Activated T-cell treated with anti-CD3 and anti-CD28 coated beads for 1 hour (primary cell): ENCODE data around the gene CLSTN2.

ENCODE experiments used
- DNase-seq: peaks from one replicate; pipeline ENCODE4 v3.0.0-alpha.2; 2020; ENCODE audit warnings: low read depth

CLSTN2 gene

GRCh38 chr3:140187656-140188221 is 252.8 kb downstream of the CLSTN2 start:
- DNase-seq: no peak

DNA sequence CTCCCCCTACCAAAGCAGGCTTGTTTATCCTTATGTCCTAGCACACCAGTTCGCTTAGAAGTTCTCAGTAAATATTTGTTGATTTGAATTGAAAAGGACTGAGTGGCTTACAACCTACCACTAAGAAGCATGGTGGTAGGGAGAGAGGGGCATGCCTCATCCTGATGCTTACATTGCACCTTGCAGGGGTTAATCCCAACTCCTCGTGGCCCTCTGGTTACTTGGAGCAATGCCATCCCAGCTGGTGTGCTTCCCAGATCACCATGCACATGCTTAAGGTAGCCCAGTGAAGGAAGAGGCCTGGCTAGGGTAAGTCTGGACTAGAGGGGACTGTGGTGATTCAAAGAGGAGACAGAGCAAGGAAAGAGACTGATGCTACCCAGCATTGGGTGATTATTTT is 253.3 kb downstream of the CLSTN2 start:
- DNase-seq: no peak

- no peak for DNase-seq
Measured at GRCh38 chr3:140189267-140189666, 254.3 kb downstream of the CLSTN2 start.

GRCh38 chr3:140189976-140190375 is 255.0 kb downstream of the CLSTN2 start:
- no peak for DNase-seq

GRCh38 chr3:140196970-140197369 is 262.0 kb downstream of the CLSTN2 start:
- no peak for DNase-seq

DNA sequence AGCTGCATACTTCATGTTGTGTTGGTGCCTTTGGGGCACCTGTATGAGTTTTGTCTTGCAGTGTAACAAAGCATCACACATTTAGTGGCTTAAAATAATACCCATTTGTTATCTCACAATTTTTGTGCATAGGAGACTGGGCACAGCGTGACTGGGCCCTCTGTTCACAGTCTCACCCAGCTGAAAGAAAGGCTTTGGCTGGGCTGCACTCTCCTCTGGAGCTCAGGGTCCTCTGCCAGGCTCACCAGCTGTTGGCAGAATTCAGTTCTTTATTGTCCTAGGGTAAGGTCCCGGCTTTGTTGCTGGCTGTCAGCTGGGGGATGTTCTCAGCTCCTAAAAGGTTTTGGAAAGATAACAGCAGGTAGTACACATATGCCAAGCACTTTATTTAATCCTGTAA is 263.3 kb downstream of the CLSTN2 start:
- no peak for DNase-seq

- DNase-seq: no peak
Measured at GRCh38 chr3:140199008-140199407, 264.0 kb downstream of the CLSTN2 start.

- no peak for DNase-seq
Measured at GRCh38 chr3:140199743-140200142, 264.8 kb downstream of the CLSTN2 start.

GRCh38 chr3:140203510-140203909 is 268.5 kb downstream of the CLSTN2 start:
- no peak for DNase-seq

- no peak for DNase-seq
Measured at GRCh38 chr3:140204271-140204984, 269.4 kb downstream of the CLSTN2 start.

GRCh38 chr3:140205598-140205997 is 270.6 kb downstream of the CLSTN2 start:
- DNase-seq: no peak

DNA sequence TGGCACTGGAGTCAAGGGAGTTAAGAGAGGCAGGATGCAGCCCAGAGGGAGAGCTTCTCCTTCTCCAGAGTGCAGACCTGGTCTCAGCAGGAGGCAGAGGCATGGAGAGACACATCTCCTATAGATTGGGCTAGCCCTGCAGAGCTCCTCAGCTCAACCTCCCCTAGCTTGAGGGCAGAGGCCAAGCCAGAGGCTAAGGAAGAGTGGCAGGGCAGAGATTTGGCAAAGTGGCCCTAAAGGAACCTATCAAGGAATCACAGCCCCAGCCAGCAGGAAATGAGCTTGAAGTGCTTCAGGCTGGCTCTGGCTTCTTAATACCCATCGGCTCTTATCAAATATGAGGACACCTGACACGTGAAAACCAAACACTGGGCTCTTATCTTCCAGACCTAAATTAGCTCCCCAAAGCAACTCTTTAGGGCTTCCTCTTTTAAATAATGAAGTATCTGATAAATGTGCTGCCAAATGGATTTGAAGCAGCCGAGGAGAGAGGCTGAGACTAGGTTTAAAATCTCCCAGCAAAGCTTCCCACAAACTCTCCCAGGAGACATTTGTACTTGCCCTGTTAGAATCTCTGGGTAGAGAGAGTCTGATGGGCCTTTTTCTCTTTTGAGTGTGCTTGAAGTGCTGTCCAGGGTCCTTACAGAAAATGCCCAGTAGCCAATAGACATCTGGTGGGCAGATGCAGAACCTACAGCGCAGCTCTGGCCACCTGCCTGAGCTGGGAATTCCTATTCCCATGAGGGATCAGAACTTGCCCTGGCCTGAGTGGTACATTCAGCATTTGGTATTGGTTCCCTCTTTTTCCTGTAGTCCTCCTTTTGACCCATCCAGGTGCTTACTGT is 271.4 kb downstream of the CLSTN2 start:
- DNase-seq: no peak

DNA sequence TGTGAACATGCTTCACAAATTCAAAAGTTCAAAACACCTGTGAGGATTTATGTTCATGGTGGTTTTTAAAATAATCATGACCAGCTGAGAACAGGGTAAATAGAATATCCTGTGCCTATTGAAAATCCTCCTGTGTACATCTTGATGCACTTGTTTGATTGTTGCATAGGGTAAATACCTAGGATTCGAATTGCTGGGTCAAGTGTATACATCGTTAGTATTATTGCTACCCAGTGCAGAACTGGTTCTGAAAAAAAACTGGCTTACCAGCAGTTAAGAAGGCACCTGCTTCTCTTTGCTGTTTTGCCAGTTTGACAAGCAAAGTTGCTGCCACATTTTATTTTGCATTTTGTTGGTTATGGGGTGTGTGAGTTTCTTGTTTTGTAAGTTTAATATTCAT is 272.6 kb downstream of the CLSTN2 start:
- no peak for DNase-seq

- DNase-seq: no peak
Measured at GRCh38 chr3:140216249-140216648, 281.3 kb downstream of the CLSTN2 start.

DNA sequence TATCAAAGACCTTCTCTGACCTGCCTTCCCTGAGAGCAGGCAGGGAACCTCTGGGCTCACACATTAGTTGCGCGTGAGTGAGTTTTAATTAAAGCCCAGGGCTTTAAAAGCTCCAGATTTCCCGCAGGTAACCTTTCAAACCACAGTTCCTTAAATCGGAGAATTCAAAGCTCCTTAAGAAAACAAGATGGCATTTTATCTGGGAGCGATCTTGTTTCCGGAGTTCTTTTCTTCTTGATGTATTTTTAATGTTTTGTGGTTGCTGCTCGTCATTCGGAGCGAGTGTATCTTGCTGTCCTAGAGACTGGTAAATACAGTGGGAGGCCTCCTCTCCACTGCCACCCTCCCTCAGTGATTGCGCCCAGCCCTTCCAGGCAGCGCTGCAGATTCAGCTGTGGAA is 284.3 kb downstream of the CLSTN2 start:
- DNase-seq: no peak

- no peak for DNase-seq
Measured at GRCh38 chr3:140219923-140220452, 285.0 kb downstream of the CLSTN2 start.

DNA sequence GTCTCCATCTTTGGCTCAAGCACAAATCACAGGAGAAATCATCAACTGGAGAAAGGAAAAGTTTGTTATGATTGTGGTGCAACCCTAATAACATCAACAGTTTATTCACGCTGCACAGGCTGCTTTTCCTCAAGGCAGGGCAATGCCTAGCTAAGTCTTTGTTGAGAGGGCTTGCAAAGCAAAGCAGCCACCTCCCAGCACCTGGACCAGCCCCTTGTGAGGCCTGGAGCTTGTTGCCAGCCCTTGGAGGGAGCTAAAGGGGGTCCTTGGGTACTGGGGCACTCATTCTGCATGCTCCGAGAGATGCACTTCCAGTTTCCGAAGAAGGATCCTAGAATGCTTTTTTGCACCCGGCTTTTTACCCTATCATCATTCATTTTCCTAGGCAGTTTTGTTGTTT is 288.2 kb downstream of the CLSTN2 start:
- no peak for DNase-seq

- DNase-seq: no peak
Measured at GRCh38 chr3:140223631-140224030, 288.6 kb downstream of the CLSTN2 start.

- DNase-seq: no peak
Measured at GRCh38 chr3:140224307-140224706, 289.3 kb downstream of the CLSTN2 start.

DNA sequence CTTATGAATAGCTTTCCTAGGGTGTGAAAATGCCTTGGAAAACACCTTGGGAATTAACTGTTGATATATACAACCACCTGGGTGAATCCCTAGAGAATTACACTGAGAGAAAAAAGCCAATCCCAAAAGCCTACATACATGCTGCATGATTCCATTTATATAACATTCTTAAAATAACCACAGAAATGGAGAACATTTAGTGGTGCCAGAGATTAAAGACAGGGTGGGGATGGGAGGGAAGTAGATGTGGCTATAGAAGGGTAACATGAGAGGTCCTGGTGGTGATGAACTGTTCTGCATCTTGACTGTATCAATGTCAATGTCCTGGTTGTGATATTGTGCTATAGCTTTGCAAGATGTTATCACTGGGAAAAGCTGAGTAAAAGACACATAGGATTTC is 291.0 kb downstream of the CLSTN2 start:
- no peak for DNase-seq

- no peak for DNase-seq
Measured at GRCh38 chr3:140233702-140234101, 298.7 kb downstream of the CLSTN2 start.

GRCh38 chr3:140234256-140234655 is 299.3 kb downstream of the CLSTN2 start:
- no peak for DNase-seq
